Measurements from ENCODE around the gene ARHGAP15.

DNA sequence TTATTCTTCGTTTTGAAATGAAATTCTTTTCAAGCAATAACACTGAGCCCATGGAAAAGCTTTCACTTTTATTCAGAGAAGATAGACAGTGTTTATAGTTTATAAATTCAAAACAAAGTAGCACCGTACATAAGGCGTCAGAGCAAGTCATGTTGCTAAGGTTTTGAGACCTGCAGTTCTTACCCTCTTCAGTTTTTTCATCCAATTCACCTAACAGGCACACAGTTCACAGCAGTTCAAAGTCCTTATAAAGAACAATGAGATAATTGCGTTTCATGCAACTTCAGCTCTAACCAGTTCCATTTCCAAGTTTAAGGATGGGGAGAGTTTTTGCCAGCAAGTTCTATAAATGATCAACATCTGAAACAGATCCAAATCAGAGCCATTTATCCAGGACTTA, 96.7 kb downstream of the ARHGAP15 start:
- TF ChIP-seq, protein P1, sequence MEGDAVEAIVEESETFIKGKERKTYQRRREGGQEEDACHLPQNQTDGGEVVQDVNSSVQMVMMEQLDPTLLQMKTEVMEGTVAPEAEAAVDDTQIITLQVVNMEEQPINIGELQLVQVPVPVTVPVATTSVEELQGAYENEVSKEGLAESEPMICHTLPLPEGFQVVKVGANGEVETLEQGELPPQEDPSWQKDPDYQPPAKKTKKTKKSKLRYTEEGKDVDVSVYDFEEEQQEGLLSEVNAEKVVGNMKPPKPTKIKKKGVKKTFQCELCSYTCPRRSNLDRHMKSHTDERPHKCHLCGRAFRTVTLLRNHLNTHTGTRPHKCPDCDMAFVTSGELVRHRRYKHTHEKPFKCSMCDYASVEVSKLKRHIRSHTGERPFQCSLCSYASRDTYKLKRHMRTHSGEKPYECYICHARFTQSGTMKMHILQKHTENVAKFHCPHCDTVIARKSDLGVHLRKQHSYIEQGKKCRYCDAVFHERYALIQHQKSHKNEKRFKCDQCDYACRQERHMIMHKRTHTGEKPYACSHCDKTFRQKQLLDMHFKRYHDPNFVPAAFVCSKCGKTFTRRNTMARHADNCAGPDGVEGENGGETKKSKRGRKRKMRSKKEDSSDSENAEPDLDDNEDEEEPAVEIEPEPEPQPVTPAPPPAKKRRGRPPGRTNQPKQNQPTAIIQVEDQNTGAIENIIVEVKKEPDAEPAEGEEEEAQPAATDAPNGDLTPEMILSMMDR (IDR thresholded peaks at IDR 0.05), result no peak
- no peak for TF ChIP-seq GATA3 (IDR thresholded peaks at IDR 0.05; ENCODE audit: borderline replicate concordance)
- no peak for TF ChIP-seq MAFK (IDR thresholded peaks at IDR 0.05; ENCODE audit: partially characterized antibody)
- no peak for TF ChIP-seq EHF (CRISPR knock-in tag; IDR thresholded peaks at IDR 0.05)
- no peak for TF ChIP-seq CHD2 (IDR thresholded peaks at IDR 0.05; ENCODE audit: low read length, partially characterized antibody)
- TF ChIP-seq RFX5 (IDR thresholded peaks at IDR 0.05), result no peak
- no peak for TF ChIP-seq NPAS2 (CRISPR knock-in tag; IDR thresholded peaks at IDR 0.05; ENCODE audit: borderline replicate concordance)
- TF ChIP-seq, protein P2, sequence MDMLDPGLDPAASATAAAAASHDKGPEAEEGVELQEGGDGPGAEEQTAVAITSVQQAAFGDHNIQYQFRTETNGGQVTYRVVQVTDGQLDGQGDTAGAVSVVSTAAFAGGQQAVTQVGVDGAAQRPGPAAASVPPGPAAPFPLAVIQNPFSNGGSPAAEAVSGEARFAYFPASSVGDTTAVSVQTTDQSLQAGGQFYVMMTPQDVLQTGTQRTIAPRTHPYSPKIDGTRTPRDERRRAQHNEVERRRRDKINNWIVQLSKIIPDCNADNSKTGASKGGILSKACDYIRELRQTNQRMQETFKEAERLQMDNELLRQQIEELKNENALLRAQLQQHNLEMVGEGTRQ (IDR thresholded peaks at IDR 0.05), result no peak
- TF ChIP-seq POLR2A (IDR thresholded peaks at IDR 0.05; ENCODE audit: low read length), result no peak
- TF ChIP-seq, protein P3, sequence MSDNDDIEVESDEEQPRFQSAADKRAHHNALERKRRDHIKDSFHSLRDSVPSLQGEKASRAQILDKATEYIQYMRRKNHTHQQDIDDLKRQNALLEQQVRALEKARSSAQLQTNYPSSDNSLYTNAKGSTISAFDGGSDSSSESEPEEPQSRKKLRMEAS (IDR thresholded peaks at IDR 0.05), result no peak
- TF ChIP-seq ZNF302 (CRISPR knock-in tag; IDR thresholded peaks at IDR 0.05), result no peak

Measured in A549 (cell line).